Upper lobe of right lung (tissue), 1 donor: Measurements from ENCODE around the gene CBY1. TPM values are rescaled to one million over a fixed set of nuclear protein-coding genes. Genes with fewer than 3 reads are reported as not detected.
A peak's percentile ranks its signal among the peaks of the same experiment; 100 is the strongest.

Source experiments
- ATAC-seq: fragments of 200-7000 bp; cut with Tn5 transposase; one replicate; pipeline ENCODE4 v1.9.1; 2020; ENCODE audit warnings: mild to moderate bottlenecking, moderate library complexity
- DNase-seq: peaks from one replicate; pipeline ENCODE4 v3.0.0-alpha.2; 2020
- H3K27ac ChIP-seq: fragments of 200-600 bp; one replicate; pipeline ENCODE4 v1.8.0; 2022
- H3K27me3 ChIP-seq: fragments of 200-600 bp; one replicate; pipeline ENCODE4 v1.8.0; 2022; ENCODE audit warnings: mild to moderate bottlenecking
- H3K36me3 ChIP-seq: fragments of 200-600 bp; one replicate; pipeline ENCODE4 v1.8.0; 2022
- H3K4me1 ChIP-seq: fragments of 200-600 bp; one replicate; pipeline ENCODE4 v1.8.0; 2022
- H3K4me3 ChIP-seq: fragments of 200-600 bp; one replicate; pipeline ENCODE4 v1.8.0; 2022; ENCODE audit warnings: mild to moderate bottlenecking
- H3K9me3 ChIP-seq: fragments of 200-600 bp; one replicate; pipeline ENCODE4 v1.8.0; 2022
- CTCF ChIP-seq: fragments of 200-600 bp; IDR thresholded peaks from one replicate; pipeline ENCODE4 v1.8.0; 2022; ENCODE audit warnings: antibody characterized with exemption
- intact Hi-C: fragments of 100-400 bp; cut with DNase I; formaldehyde crosslinking; loops from one replicate; pipeline ENCODE4 v1.11.0; 2022
- total RNA-seq: library from RNA; stranded (reverse); fragmentation: NEBNext Ultra II Directional; extraction: Animal tissue kit (Norgen Biotek cat#: 25700); gene quantifications from one replicate; pipeline ENCODE4 v1.2.1, GENCODE V29; 2021
- donor health status: DM: no; HTN: yes; CAD: no; lungs with severe emphysema.

CBY1 gene
- total RNA-seq, 1 donor from 2014 or later, result 34.6 TPM

- ATAC-seq (no peak), DNase-seq (no peak)
- Histone ChIP-seq H3K27ac (no peak overlapping the region), H3K4me3 (no peak overlapping the region), H3K4me1 (no peaks in the 10 kb centered on the region), H3K9me3 (no peaks in the 10 kb centered on the region), H3K36me3 (no peaks in the 10 kb centered on the region), H3K27me3 (no peaks in the 10 kb centered on the region)
- TF ChIP-seq CTCF, result no peak
- intact Hi-C loops, result no loop called here
Measured at GRCh38 chr22:38623351-38623750, 33.1 kb upstream of the CBY1 start.

GRCh38 chr22:38628444-38628843, 28.0 kb upstream of the CBY1 start:
- TF ChIP-seq CTCF, result no peak
- H3K36me3 ChIP-seq, result no peaks in the 10 kb centered on the region
- H3K27ac ChIP-seq, result no peak overlapping the region
- H3K4me1 ChIP-seq, result no peaks in the 10 kb centered on the region
- H3K9me3 ChIP-seq, result no peaks in the 10 kb centered on the region
- intact Hi-C loops, result no loop called here
- H3K4me3 ChIP-seq, result no peak overlapping the region
- DNase-seq, result no peak
- no peaks in the 10 kb centered on the region for H3K27me3 ChIP-seq
- no peak for ATAC-seq

- no peaks in the 10 kb centered on the region for H3K4me1 ChIP-seq
- DNase-seq (no peak), ATAC-seq (no peak)
- no peaks in the 10 kb centered on the region for H3K27me3 ChIP-seq
- TF ChIP-seq CTCF, result no peak
- H3K27ac ChIP-seq, result no peak overlapping the region
- intact Hi-C loops, result no loop called here
- H3K36me3 ChIP-seq, result no peaks in the 10 kb centered on the region
- H3K9me3 ChIP-seq, result no peaks in the 10 kb centered on the region
- no peak overlapping the region for H3K4me3 ChIP-seq
Measured at GRCh38 chr22:38629108-38629507, 27.3 kb upstream of the CBY1 start.

GRCh38 chr22:38631724-38632123, 24.7 kb upstream of the CBY1 start:
- no peaks in the 10 kb centered on the region for H3K27me3 ChIP-seq
- no peaks in the 10 kb centered on the region for H3K9me3 ChIP-seq
- DNase-seq (no peak), ATAC-seq (peak; percentile 65)
- no peak overlapping the region for H3K27ac ChIP-seq
- TF ChIP-seq CTCF, result no peak
- H3K4me1 ChIP-seq, result no peaks in the 10 kb centered on the region
- intact Hi-C loops, result no loop called here
- no peaks in the 10 kb centered on the region for H3K36me3 ChIP-seq
- H3K4me3 ChIP-seq, result no peak overlapping the region

- no peaks in the 10 kb centered on the region for H3K4me1 ChIP-seq
- ATAC-seq, result no peak
- no peak for DNase-seq
- intact Hi-C loops, result no loop called here
- H3K27me3 ChIP-seq, result no peaks in the 10 kb centered on the region
- TF ChIP-seq CTCF, result no peak
- H3K36me3 ChIP-seq, result no peaks in the 10 kb centered on the region
- H3K4me3 ChIP-seq, result no peak overlapping the region
- H3K9me3 ChIP-seq, result no peaks in the 10 kb centered on the region
- H3K27ac ChIP-seq, result no peak overlapping the region
Measured at GRCh38 chr22:38632528-38632927, 23.9 kb upstream of the CBY1 start.

- H3K27me3 ChIP-seq, result no peaks in the 10 kb centered on the region
- no peak for ATAC-seq
- intact Hi-C loops, result no loop called here
Measured at GRCh38 chr22:38638216-38638615, 18.2 kb upstream of the CBY1 start.

More at GRCh38 chr22:38638216-38638615, 18.2 kb upstream of the CBY1 start:
- H3K9me3 ChIP-seq, result no peaks in the 10 kb centered on the region
- H3K36me3 ChIP-seq, result no peaks in the 10 kb centered on the region
- no peak for DNase-seq
- TF ChIP-seq CTCF, result no peak
- H3K4me3 ChIP-seq, result no peak overlapping the region
- H3K4me1 ChIP-seq, result no peaks in the 10 kb centered on the region
- H3K27ac ChIP-seq, result no peak overlapping the region
